ENCODE measurements around the gene DAGLB.

The DAGLB gene

DNA sequence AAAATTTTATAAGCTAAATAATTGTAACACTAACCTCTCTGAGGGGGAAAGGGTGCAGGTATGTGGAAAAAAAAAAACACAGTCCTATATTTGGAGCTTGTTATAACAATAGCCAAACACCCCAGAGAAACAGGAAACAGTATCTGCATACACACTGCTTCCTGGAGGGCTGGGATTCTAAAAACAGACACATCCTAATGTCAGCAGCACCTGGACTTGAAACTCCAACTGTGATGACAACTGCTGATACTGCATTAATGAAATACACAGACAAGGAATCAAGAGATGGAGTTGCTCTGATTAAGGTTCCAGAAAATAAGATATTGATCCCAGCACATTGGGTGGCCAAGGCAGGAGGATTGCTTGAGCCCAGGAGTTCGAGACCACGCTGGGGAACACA lies 9.3 kb downstream of the DAGLB start:
- Histone ChIP-seq H3K4me3 (no peak overlapping the region), H3K27ac (no peak overlapping the region)
- DNase-seq (ENCODE audit: low spot score): no peak
- TF ChIP-seq, protein P1, sequence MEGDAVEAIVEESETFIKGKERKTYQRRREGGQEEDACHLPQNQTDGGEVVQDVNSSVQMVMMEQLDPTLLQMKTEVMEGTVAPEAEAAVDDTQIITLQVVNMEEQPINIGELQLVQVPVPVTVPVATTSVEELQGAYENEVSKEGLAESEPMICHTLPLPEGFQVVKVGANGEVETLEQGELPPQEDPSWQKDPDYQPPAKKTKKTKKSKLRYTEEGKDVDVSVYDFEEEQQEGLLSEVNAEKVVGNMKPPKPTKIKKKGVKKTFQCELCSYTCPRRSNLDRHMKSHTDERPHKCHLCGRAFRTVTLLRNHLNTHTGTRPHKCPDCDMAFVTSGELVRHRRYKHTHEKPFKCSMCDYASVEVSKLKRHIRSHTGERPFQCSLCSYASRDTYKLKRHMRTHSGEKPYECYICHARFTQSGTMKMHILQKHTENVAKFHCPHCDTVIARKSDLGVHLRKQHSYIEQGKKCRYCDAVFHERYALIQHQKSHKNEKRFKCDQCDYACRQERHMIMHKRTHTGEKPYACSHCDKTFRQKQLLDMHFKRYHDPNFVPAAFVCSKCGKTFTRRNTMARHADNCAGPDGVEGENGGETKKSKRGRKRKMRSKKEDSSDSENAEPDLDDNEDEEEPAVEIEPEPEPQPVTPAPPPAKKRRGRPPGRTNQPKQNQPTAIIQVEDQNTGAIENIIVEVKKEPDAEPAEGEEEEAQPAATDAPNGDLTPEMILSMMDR (IDR thresholded peaks at IDR 0.05): no peak

DNA sequence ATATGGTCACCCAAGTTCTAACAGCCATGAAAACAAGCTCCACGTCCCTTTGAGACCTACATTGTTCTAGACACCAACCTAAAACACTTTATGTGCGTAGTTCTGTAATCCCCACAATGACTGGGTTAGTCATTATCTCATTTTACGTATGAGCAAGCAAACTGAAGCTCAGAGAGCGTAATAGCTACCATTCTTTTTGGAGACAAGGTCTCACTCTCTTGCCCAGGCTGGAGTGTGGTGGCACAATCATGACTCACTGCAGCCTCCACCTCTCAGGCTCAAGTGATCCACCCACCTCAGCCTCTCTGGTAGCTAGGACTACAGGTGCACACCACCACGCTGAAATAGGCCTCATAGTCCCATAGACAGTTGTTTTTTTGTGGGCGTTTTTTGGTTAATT lies 10.5 kb downstream of the DAGLB start:
- TF ChIP-seq, protein P1 (IDR thresholded peaks at IDR 0.05): no peak
- no peak for DNase-seq (ENCODE audit: low spot score)
- no peak overlapping the region for H3K27ac ChIP-seq
- H3K4me3 ChIP-seq: no peak overlapping the region

DNA sequence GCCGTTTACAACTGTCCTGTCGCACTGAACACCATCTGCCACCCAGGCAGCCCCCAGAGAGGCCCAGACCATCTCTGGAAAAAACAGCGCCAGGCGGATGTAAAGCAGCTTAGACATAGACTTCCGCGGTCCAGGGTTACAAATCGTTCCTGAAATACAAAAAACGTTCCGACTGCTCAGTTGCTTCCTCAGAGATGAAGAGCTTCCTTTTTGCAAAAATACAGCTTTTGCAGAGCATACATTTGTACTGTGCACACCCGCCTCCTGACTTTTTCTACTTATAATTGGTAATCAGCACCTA lies 11.4 kb downstream of the DAGLB start:
- H3K4me3 ChIP-seq: no peak overlapping the region
- TF ChIP-seq, protein P1 (IDR thresholded peaks at IDR 0.05): no peak
- no peak for DNase-seq (ENCODE audit: low spot score)
- H3K27ac ChIP-seq: peak overlapping the region in 1 of 2 donors; percentile 18

DNA sequence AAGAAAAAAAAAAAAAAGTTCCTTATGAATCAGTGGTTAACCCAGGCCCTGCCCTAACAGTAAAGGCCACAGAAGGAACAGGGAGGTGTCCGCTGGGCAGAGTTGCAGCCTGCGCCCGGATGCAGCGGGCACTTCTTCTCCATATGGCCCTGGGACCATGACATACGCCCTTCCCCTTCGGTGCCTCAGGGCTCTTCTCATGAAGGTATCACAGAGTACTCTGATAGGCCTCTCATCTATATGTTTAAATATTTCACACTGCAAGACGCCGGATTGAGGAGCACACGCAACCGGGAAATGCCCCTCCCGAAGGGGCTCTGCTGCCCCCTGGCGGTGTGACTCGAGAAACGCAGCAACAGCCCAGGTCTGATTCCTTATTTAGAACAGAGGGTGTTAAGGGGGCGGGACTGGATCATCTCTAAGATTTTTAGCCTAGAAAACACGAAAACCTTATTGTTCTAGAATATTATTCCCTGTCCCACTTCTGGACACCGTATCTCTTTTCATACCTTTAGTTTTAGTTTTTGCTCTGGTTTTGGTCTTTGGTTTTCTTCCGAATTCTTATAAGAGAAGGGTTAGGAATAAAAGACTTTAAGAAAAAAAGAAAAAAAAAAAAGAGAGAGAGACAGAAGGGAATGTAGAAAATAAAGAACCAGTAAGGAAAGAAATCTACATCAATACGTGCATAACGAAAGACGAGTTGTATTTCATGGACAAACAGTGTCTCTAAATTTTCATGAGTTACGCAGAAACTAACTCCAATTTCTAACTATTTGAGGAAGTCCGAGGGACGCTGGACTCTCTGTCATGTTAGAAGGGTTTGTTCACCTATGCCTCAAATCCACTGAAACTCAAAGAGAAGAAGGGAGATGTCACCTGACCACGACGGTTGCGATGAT lies 12.0 kb downstream of the DAGLB start:
- DNase-seq (ENCODE audit: low spot score): peak; percentile 83
- Histone ChIP-seq H3K4me3 (peak overlapping the region; percentile 54), H3K27ac (peak overlapping the region in 1 of 2 donors; percentile 68)
- TF ChIP-seq, protein P1 (IDR thresholded peaks at IDR 0.05): peak; percentile 93

DNA sequence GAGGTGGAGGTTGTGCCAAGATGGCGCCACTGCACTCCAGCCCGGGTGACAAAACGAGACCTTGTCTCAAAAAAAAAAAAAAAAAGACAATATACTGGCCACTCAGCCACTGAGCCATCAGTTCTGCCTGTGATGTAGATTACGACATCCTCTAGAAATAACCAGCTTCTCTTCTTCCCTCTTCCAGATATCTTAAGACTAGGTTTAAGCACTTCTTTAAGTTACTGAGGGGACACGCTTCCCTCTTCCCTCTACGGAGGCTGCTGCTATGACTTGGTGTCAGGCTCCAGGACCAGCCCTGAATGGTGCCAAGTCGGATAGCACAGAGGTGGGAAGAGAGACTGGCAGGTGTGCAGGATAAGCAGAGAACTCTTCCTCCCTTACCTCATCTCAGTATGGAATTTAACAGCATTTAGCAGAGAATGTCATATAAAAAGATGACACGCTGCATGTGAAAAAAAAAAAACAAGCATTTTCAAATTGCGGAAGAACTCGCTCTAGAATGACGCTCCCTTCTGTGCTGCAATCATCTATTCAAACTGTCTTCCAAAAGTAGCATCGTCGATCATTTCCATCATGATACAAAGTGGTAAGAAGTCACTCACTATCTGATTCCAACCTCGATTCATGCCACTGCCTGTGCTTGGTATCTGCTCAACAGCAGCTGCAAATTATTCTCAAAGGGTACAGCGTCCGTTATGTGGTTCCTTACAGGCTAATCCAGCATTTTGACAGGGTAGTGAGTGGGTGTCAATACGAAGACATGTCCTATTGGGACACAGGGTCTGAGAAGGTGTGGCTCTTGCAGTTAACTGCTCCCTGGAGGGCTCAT lies 13.8 kb downstream of the DAGLB start:
- TF ChIP-seq, protein P1 (IDR thresholded peaks at IDR 0.05): no peak
- Histone ChIP-seq H3K27ac (peak overlapping the region in 1 of 2 donors; percentile 71), H3K4me3 (no peak overlapping the region)
- DNase-seq (ENCODE audit: low spot score): no peak

DNA sequence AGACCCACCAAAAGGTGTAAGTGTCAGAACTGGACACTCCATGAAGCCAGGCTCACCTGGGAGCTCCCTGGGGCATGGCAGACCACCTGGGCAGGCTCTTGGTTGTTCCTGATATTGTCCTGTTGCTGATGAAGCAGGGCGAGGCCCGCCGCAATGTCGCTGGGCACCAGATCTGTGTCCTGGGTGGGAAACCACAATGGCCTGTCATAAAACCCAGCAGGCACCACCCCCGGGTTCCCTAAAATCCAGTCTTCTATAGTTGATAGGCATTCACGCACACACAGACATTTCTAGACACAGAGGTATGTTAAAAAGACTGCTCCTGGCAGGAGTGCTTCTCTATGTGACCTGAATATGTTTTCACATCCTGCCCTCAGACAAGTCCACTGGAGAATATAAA lies 15.0 kb downstream of the DAGLB start:
- TF ChIP-seq, protein P1 (IDR thresholded peaks at IDR 0.05): no peak
- Histone ChIP-seq H3K27ac (peak overlapping the region in 1 of 2 donors; percentile 71), H3K4me3 (no peak overlapping the region)
- DNase-seq (ENCODE audit: low spot score): no peak

All from coronary artery (tissue), 2 donors.